DMS153 treated with DMSO at 0.1 percent for 48 hours (cell line): ENCODE results near the gene CRHR1.

ENCODE experiments used
- DNase-seq: peaks from one replicate; lab custom pipeline; 2025; ENCODE audit not compliant: unreplicated experiment; lab: John Stamatoyannopoulos, UW

The CRHR1 gene

GRCh38 chr17:45819632-45820031, 35.5 kb downstream of the CRHR1 start:
- no peak for DNase-seq

- DNase-seq: no peak
Observed at GRCh38 chr17:45820052-45820780, 36.1 kb downstream of the CRHR1 start.

GRCh38 chr17:45821147-45821546, 37.0 kb downstream of the CRHR1 start:
- no peak for DNase-seq

- no peak for DNase-seq
Observed at GRCh38 chr17:45823598-45823997, 39.5 kb downstream of the CRHR1 start.

GRCh38 chr17:45824475-45824874, 40.4 kb downstream of the CRHR1 start:
- no peak for DNase-seq

- no peak for DNase-seq
Observed at GRCh38 chr17:45824901-45825492, 40.9 kb downstream of the CRHR1 start.

GRCh38 chr17:45825792-45826191, 41.7 kb downstream of the CRHR1 start:
- DNase-seq: no peak

- no peak for DNase-seq
Observed at GRCh38 chr17:45826919-45827588, 42.9 kb downstream of the CRHR1 start.

GRCh38 chr17:45828171-45828570, 44.1 kb downstream of the CRHR1 start:
- no peak for DNase-seq

- no peak for DNase-seq
Observed at GRCh38 chr17:45828582-45829133, 44.5 kb downstream of the CRHR1 start.

GRCh38 chr17:45833920-45834319, 49.8 kb downstream of the CRHR1 start:
- no peak for DNase-seq

GRCh38 chr17:45834471-45835396, 50.6 kb downstream of the CRHR1 start:
- no peak for DNase-seq

GRCh38 chr17:45835481-45835880, 51.4 kb downstream of the CRHR1 start:
- DNase-seq: no peak

GRCh38 chr17:45836047-45837044, 52.2 kb downstream of the CRHR1 start:
- DNase-seq: no peak

- DNase-seq: no peak
Observed at GRCh38 chr17:45837187-45837586, 53.1 kb downstream of the CRHR1 start.

- no peak for DNase-seq
Observed at GRCh38 chr17:45837603-45838002, 53.5 kb downstream of the CRHR1 start.

GRCh38 chr17:45838751-45839295, 54.7 kb downstream of the CRHR1 start:
- no peak for DNase-seq

- DNase-seq: no peak
Observed at GRCh38 chr17:45839442-45839841, 55.3 kb downstream of the CRHR1 start.

GRCh38 chr17:45841186-45841585, 57.1 kb downstream of the CRHR1 start:
- no peak for DNase-seq
